Cortex of kidney (tissue), 1 donor: Measurements from ENCODE around the gene TFCP2L1.

Experiments
- DNase-seq: peaks from one replicate; lab custom pipeline; 2025; lab: John Stamatoyannopoulos, UW

The TFCP2L1 gene

DNA sequence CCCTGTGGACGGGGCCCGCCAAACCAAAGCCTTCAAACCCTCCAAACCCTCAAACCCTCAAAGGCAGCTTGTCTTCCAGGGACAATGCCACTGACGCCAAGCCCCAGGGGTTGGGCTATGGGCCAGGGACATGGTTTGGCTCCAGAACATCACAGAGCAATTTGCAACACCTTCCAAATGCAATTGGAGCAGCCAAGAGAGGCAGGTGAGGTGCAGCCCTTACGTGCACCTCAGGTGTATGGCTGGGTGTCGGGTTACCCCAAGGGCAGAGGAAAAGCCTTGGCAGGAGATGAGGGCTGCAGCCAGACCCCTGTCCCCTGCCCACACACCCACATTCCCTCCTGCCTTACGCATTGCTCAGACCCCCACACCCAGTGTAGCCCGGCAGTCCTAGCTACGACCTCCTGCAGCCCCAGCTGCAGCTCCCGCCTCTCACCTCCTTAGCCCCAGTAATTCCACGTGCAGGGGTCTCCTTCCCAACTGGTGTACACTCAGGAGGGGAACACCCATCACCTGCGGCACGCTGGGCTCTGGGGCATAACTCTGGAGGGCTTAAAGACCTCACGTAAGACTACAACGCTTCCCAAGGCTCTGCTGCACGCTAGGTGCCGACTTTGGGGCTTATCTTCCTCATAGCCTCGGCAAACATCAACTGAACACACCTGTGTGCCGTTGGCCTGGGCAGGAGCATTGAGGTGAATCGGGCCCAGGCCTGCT is 88.7 kb downstream of the TFCP2L1 start:
- no peak for DNase-seq

DNA sequence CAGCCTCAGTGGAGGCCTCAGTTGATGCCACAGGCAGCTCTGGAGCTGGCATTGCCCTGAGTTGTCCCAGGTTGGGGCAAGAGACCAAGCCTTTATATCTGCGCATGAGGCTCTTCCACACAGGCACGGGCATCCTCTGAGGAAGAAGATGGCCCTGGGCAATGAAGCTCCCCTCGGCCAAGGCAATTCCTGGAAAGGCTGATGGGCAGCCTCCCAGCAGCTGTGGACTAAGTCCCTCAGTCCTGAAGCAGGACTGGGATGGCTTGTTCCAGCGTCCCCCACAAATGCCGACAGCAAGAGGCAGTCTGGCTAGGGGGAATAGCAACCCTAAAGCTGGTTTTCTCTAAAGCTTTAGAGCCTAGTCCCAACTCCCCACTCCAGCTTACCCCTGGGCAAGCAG is 90.0 kb downstream of the TFCP2L1 start:
- no peak for DNase-seq

DNA sequence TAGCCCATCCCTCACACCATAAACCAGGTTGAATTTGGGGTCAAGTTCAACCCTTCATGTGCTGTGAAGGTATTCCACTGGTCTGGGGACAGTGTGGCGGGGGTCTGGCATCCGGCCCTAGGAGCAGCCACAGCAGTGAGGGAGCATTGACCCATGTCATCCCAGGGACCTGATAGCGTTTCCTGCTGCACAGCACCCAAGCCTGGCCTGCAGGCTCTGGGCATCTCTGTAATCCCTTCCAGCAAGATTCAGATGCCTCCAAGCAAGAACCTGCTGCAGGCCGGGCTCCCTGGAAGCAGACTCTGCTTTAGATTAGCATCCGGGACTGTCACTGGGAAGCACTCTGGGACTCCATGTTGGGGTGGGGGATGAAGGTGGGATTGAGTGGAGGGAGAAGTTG is 90.4 kb downstream of the TFCP2L1 start:
- DNase-seq = no peak

DNA sequence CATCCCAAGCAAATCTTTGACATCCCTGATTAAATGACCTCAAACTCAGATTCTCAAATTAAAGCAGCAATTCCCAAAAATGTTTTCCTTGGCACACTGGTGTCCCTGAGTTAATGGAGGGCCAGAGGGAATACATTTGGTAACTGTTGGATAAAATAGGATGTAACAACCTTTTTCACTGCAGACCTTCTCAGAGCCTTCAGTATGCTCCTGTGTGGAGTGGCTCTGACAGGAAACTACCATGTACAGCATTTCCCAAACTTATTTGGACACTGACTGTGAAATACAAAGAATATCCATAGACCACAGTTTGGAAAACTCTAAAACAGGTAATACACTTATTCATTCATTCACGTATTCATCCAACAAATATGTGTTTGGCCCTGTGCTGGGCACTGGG is 91.8 kb downstream of the TFCP2L1 start:
- no peak for DNase-seq

DNA sequence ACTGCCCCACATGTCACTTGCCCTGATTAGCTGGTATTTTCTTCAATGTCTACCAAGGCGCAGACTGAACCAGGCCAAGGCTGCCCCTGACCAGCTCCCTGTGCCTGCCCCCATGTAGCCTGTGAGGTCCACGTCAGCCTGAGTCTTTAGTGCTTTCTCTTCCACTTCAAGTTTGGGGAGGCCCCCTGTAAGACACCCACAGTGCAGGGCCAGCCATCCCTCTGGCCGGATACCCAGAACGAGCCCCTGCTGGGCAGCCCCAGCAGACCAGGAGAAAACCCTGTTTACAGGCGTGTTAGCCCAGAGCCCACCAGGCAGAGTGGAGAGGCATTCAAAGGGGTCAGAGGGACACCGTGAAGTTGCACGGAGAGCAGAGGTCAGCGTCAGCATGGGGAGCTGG is 92.4 kb downstream of the TFCP2L1 start:
- no peak for DNase-seq

DNA sequence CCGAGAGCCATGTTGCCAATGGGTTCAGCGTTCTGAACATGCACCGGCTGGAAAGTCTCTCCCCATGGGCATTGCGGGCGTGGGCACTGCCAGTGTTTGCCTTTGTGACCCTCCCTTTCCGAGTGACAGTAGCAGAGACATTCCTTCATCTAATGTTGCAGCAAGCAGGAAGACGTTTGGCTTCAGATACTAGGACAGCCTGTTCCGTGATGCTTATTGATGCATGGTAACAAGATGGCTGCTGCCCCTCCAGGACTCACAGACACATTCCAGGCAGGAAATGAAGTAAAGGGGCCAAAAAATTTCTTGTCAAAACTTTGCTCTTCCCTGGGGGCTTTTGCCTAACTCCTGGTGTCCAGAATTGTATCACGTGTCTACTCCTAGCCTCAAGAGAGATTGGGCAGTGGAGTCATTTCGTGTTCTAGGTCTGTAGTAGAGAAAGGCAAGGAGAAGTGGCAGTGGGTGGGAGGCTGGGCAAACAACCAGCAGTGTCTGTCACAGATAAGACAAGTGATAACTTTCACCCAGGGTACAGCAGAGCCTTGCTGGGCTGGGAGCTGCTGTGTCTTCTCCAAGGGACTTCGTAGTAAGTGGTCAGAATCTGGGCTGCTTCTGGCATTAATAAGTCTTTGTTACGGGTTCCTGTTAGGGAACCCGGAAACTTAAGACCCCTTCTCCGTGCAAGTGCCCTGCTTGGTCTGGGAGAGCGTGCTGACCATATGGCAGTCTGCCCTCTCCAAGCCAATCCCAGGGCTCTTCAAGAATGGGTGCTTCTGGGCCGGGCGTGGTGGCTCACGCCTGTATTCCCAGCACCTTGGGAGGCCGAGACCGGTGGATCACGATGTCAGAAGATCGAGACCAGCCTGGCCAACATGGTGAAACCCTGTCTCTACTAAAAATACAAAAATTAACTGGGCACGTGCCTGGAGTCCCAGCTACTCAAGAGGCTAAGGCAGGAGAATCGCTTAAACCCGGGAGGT is 93.5 kb downstream of the TFCP2L1 start:
- DNase-seq = no peak

DNA sequence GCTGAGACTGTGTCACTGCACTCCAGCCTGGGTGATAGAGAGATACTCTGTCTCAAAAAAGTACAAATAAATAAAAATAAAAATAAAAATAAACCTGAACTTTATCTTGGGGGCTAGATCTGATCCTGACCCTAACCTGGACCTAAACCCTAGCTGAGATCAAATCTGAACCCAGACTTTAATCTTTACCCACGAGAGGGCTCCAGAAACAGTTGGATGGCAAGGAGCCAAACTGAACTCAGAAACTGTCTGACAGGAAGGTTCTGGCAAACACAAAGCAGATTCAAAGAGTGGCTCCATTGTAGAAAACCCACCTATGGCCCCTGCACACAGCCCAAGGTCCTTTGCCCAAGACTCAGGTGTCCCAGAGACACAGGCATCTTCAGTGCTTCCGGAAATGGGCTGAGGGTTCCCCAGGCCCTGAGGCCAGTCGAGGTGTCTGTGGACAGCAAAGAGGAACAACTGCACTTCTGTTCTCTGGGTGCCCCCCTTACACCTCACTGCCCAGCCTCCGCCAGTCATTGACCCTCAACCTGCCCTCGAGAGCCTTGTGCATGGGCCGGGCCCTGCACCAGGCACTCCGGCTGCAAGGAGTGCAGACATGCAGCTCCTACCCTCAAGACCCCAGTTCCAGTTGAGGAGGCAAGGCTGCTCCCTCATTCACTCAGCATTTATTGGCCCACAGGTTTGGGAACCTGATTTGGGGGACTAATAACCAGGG is 95.2 kb downstream of the TFCP2L1 start:
- no peak for DNase-seq

DNA sequence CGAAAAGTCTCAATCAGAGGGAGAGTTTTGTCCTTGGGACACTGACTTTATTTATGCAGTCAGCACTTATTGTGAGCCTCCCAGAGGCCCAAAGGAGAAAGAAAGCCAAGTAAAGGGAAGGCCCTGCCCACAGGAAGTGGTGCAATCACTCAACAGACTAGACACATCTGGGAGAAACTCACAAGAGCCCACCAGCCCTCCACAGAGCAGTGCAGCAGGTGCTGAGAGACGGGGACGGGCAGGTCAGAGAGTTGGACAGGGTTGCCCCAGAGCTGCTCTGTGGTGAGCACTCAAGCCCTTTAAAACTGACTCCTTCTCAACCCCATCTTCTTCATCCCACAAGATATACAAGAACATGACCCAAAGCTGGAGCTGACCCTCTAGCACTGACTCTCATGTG is 96.0 kb downstream of the TFCP2L1 start:
- no peak for DNase-seq

DNA sequence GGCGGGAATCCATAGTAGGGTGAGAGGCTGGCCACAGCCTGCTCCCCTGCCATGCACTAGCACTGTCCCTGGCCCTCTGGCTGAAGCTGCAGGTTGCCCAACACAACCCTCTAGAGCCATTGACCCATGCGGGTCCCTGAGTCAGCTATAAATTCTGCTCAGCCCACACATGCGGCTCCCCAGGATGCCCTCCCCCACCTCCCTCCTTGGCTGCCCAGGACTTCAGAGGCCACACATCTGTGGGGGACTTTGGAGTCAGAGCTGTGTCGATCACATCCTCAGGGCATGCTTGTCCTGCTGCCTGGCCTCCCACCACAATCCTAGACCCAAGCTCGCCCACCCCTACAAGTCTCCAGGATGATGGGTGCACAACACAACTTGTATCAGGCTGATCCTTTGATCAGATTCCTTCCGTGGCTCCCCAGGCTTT is 97.0 kb downstream of the TFCP2L1 start:
- no peak for DNase-seq

DNA sequence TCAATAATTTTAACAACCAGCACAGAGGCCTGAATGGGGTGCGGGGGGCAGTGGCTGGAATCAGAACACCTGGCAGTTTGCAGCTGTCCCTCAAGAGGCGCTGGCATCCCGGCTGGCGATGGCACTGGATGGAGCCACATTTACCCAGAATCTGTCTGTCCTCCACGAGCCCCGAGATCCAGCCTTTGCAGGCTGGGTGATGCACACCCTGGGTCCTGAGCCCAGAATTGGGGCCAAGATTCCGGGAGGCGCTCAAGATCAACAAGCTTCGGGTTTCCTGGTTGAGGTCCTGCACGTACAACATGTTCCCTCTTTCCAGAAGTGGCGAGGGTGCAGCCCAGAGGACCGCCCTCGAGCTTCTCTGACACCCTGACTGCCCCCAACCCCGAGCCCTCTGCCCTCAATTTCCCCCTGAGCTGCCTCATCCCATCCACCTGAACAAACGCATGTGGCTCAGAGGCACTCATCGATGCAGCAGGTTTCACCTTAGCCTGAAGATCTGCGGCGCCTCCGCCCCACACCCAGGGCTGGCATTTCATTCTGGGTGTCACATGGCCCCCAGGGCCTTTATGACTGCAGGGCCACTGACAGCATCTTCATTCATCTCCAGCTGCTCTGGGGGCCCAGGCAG is 97.5 kb downstream of the TFCP2L1 start:
- no peak for DNase-seq

DNA sequence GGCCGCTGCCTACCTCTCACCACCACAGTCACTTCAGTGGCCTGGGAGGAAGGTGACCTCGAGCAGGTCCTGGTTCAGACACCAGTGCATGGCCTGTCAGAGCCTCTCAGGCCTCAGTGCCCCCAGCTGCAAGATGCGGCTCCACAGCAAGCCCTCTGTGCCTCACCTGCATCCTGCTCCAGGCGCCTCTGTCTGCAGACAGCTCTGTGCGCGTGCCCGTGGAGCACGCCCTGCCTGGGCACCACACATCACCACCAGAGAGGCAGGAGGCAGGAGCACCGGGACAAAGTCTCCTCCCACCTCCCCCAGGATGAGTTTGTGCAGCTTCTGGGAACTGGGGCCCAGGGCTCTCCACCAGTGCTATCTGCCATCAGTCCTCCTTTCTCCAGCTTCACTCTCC is 98.7 kb downstream of the TFCP2L1 start:
- no peak for DNase-seq

DNA sequence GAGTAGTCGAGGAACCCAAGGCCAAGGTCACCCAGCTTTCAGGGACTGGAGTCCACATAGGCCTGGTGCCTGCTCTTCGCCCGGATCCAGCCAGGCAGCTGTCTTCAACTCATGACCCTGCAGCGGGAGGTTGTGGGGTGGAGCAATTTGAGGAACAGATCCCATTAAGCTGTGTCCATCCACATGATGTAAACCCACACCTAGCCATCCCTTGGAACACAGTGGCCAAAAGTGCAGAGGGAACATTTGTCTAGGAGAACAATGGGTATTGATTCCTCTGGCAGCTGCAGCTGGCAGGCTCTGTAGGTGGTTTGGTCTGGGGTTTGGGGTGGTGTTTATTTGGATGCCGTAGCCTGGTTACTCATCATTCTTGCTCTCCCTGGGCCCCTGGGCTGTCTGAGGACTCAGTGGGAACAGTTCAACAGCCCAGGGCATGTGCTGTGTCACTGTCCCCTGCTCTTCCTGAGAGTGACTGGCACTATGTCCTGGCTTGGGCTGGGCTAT is 99.4 kb downstream of the TFCP2L1 start:
- DNase-seq = no peak

DNA sequence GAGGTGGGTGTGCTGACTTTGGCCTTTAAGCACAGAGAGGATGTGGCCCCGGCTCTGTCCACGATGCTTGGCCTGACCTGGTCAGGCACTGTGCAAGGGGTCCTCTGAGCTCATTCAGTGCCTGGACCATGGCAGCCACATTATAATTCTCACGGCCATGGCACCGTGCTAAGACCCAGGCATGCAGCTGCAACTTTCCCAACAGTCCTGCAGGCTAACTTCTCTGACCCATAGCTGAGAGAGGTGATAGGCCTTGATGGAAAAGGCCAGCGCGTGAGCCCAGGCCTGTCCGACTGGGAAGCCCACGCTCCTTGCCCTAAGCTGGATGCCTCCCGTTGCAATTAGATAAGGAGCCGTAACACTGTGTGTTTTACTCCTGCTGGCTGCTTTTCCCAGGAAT is 99.9 kb downstream of the TFCP2L1 start:
- DNase-seq = no peak

DNA sequence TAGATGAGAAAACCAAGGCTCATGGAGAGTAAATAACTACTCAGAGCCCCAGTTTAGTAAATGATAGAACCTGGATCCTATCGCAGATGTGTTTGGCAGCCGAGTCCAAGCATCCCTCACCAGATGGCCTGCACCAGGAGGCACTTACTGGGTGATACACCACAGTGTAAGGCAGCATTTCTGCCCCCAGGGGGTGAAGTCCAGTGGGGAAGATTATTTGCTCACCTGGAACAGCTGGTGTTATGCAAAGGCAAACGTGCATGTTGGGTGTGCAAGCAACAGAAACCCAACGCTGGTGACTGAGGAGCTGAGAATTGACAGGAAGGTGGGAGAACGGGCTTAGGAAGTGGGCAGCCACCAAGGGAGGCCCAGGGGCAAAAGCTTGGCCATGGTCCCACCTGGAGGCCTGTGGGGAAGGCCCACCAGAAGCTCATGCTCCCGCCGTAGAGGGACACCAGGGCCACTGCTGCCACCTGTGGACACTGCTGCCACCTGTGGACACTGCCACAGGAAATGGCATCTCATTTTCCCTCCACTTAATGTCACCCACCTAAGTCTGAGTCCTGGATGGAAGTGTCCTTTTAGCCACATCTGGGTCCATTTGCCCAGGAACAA is 100.6 kb downstream of the TFCP2L1 start:
- no peak for DNase-seq

DNA sequence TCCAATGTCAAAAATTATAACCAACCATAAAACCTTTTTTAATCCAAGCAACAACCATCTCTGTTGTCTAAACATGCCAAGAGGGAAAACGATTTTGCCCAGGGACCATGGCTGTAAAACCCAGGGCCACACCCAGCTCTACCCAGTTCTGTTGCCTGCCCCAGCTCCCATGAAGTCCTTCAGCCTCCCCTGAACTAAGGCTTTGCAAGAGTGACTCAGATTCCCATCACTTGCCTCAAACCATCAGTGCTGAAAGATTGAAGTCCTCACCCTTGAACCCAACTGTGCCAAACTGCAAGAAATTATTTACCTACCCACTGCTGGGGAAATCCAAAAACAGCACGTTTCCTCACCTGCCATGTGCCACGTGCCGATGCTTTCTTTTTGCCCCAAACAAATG is 102.5 kb downstream of the TFCP2L1 start:
- DNase-seq = no peak

DNA sequence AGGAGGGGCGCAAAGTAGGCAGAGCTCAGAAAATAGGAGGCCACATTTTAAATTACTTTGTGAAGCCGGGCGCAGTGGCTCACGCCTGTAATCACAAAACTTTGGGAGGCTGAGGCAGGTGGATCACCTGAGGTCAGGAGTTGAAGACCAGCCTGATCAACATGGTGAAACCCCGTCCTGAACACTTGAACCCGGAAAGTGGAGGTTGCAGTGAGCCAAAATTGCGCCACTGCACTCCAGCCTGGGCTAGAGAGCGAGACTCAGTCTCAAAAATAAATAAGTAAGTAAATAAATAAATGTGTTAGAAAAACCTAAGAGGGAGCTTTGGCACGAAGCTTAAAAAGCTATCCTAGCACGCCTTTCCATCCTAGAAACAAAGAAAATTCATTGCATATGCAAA is 105.5 kb downstream of the TFCP2L1 start:
- no peak for DNase-seq

DNA sequence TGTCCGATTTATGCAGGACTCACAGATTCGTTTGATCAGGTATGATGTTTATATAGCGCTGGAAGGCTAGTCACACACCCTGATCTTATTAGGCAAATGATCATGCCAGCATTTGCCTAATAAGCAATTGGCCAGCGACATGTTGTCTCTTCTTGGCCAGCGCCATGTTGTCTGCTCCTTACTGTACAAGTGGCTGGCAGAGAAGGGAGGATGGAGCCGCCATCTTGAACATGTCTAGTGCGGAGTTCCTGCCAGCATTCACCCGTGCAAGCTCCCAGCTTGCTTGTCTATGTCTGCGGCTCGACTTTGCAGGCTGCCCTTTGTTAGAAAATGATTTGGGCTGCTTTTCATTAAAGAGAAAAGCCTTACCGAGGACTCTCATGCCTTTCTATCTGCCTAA is 106.3 kb downstream of the TFCP2L1 start:
- no peak for DNase-seq

DNA sequence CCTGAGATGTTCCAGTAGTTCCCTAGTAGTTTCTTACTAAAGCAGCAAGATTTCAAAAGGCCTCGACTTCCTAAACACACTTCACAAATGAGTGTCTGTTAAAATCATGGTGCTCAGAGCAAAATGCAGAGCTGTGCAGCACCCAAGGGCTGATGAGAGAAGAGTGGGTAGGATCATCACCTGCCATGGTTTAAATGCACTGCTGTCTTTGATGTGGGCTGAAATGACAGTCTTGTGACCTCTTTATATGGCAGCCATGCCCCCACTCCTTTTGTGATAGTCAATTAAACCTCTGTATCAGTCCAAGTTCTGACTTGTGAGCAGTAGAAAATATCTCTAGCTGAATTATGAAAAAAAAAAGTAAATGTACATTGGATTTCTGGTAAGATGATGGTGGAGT is 107.1 kb downstream of the TFCP2L1 start:
- DNase-seq = no peak

DNA sequence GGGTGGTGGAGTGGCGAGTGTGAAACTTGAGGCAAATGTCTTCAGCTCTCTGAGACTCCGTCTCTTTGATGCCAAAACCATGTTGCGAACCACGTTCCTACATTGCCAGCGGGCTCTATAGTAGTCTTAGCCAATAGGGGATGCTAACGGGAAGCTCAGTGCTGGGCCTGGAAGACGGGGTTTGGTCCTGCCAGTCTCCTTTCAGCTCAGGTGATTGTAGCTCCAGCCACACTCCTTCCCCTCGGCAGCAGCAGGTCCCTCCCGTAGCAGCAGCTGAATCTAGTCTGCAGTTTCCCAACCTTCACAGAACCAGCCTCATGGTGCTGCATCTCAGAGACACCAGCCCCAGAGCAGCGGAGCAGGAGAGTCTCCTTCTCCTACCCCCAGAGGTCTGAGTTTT is 109.7 kb downstream of the TFCP2L1 start:
- DNase-seq = no peak

DNA sequence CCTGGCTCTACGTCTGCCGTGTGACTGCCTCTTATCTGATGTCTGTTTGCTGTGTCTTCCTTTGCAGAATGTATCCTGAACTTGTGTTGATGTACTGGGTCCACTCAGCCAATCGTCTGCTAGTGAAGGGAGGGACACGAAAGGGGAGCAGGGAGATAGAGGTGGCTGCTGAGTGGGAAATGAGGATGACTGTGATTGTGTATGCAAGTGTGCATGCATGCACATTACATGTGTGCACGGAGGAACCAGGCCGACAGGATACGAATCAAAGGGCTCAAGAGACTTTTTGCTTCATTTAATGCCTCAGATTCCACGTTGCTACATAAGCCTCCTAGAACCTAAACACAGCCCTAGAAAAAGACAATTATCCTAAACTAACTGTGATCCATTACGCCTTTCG is 111.2 kb downstream of the TFCP2L1 start:
- no peak for DNase-seq

DNA sequence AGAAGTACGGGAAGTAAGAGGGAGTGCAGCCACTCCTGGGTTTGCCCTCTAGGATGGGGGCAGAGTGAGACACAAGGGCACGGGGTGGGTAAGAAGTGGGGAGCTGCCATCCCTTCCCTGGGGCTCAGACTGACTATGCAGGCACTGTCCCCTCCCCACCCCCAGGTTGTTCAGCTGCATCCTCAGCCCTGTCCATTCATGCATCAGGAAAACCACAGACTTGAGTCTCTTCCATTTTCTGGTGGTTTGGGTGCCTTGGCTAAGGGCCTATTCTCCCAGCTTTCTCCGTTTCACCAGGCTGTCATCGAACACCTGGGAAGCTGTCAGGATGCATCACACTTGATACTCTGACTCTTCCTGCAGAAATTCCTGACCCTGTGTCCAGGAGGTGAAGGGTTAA is 111.9 kb downstream of the TFCP2L1 start:
- DNase-seq = no peak

DNA sequence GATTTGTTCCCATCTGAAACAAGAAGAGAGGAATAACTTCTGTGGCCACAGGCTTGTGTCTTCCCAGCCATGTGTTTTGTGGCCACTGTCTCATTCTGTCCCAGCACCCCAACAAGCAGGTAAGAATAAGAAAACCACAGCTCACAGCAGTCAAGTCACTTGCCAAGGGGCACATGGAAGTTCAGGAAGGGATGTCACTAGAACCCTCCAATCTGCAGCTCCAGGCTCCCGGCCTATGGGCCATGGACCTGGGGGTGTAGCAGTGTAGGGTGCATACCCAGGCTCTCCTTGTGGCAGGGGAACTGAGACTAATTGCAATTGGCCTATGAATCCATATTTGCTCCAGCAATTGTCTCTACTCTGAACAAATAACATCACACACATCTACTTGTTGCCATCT is 112.5 kb downstream of the TFCP2L1 start:
- DNase-seq = no peak
